Measurements from ENCODE around the gene GLDN.
A peak's percentile ranks its signal among the peaks of the same experiment; 100 is the strongest.

Gene GLDN

GRCh38 chr15:51401051-51401780, 59.8 kb downstream of the GLDN start:
- Histone ChIP-seq H3K79me2 (no peaks in the 10 kb centered on the region), H3K4me3 (ENCODE audit: low read depth, low read length) (no peak overlapping the region)

DNA sequence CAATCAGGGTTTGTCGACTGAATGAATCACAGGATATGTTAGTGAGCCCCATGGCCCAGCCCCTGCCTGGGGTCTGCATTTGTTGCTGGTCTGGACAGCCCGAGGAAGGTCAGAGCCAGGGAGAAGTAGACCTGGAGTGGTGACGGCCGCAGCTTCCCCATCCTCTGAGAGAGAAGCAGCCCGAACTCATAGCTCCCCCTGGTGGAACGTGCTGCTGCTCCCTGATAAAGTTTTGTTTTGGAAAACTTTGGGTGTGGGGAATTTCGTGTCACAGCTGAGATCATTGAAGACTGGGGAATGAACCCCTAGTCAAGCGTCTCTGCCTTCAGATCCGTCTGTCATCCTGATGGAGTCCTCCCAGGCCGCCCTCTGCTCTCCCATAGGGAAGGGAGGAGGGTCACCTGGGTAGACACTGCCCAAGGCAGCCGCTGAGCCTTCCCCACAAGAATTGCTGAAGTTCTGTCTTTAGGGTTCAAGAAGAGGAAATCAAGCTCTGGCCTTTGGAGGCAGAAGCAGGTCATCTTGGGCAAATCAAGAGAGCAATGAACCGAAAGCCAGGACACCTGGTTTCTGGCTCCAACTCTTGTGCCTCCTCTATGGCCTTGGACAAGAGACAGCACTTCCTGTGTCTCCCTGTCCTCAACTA, 60.5 kb downstream of the GLDN start:
- no peak overlapping the region for H2AFZ ChIP-seq
- no peaks in the 10 kb centered on the region for H3K9me3 ChIP-seq (ENCODE audit: control insufficient read depth, low read length)
- H3K4me2 ChIP-seq (ENCODE audit: low read length), result no peak overlapping the region
- no peaks in the 10 kb centered on the region for H3K27me3 ChIP-seq (ENCODE audit: control insufficient read depth, insufficient read depth, low read length)
- TF ChIP-seq, protein P1, sequence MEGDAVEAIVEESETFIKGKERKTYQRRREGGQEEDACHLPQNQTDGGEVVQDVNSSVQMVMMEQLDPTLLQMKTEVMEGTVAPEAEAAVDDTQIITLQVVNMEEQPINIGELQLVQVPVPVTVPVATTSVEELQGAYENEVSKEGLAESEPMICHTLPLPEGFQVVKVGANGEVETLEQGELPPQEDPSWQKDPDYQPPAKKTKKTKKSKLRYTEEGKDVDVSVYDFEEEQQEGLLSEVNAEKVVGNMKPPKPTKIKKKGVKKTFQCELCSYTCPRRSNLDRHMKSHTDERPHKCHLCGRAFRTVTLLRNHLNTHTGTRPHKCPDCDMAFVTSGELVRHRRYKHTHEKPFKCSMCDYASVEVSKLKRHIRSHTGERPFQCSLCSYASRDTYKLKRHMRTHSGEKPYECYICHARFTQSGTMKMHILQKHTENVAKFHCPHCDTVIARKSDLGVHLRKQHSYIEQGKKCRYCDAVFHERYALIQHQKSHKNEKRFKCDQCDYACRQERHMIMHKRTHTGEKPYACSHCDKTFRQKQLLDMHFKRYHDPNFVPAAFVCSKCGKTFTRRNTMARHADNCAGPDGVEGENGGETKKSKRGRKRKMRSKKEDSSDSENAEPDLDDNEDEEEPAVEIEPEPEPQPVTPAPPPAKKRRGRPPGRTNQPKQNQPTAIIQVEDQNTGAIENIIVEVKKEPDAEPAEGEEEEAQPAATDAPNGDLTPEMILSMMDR (IDR thresholded peaks at IDR 0.05), result peak; percentile 16
- H3K9ac ChIP-seq, result no peak overlapping the region
- H3K4me3 ChIP-seq (ENCODE audit: low read depth, low read length), result no peak overlapping the region
- no peaks in the 10 kb centered on the region for H3K79me2 ChIP-seq
- H3K27ac ChIP-seq, result no peak overlapping the region
- H3K36me3 ChIP-seq (ENCODE audit: control insufficient read depth, insufficient read depth, low read length), result no peaks in the 10 kb centered on the region
- H3K4me1 ChIP-seq, result no peaks in the 10 kb centered on the region

More at GRCh38 chr15:51401051-51401780, 59.8 kb downstream of the GLDN start:
- Histone ChIP-seq H2AFZ (no peak overlapping the region), H3K36me3 (ENCODE audit: control insufficient read depth, insufficient read depth, low read length) (no peaks in the 10 kb centered on the region), H3K9ac (no peak overlapping the region), H3K9me3 (ENCODE audit: control insufficient read depth, low read length) (no peaks in the 10 kb centered on the region), H3K4me1 (no peaks in the 10 kb centered on the region), H3K4me2 (ENCODE audit: low read length) (no peak overlapping the region), H3K27me3 (ENCODE audit: control insufficient read depth, insufficient read depth, low read length) (no peaks in the 10 kb centered on the region), H3K27ac (no peak overlapping the region)
- TF ChIP-seq, protein P1 (IDR thresholded peaks at IDR 0.05), result no peak

DNA sequence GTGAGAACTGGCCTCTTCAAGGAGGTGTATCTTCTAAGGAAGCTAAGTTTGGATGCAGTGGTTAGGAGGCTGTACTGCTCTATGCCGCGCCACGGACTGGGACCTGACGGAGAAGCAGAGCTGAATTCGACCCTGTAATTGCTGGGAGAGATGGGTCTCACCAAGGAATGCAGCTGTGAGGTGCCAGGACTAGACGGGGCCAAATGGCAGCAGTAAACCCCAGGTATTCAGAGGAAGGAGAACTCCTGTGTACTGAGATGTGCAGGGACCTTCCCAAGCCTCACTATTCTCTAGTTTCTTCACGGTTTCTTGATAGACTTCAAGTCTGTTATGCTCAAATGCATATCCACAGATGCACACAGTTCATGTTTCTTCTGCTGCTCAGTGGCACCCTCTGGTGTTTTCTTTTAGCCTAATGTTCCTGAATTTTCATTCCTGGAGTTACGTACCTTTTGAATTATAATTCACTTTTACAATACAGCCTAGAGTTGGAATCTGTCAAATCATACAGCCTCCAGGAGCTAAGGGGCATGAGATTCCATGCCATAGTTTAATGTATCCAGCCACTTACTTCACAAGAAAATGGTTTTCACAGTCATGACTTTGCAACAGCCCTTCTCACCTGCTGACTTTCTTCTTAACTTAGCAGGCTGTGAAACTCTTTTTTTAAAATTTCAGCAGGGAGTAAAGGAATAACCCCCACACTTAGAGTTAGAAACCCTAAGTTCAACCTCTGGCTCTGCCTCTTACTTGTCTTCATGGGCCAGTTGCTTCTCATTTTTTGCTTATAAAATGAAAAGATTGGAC, 61.8 kb downstream of the GLDN start:
- H3K27me3 ChIP-seq (ENCODE audit: control insufficient read depth, insufficient read depth, low read length), result no peaks in the 10 kb centered on the region
- no peak overlapping the region for H3K9ac ChIP-seq
- TF ChIP-seq, protein P1 (IDR thresholded peaks at IDR 0.05), result peak; percentile 44
- H2AFZ ChIP-seq, result no peak overlapping the region
- H3K36me3 ChIP-seq (ENCODE audit: control insufficient read depth, insufficient read depth, low read length), result no peaks in the 10 kb centered on the region
- no peaks in the 10 kb centered on the region for H3K9me3 ChIP-seq (ENCODE audit: control insufficient read depth, low read length)
- no peak overlapping the region for H3K4me2 ChIP-seq (ENCODE audit: low read length)
- no peak overlapping the region for H3K4me3 ChIP-seq (ENCODE audit: low read depth, low read length)
- no peaks in the 10 kb centered on the region for H3K4me1 ChIP-seq
- no peaks in the 10 kb centered on the region for H3K79me2 ChIP-seq
- no peak overlapping the region for H3K27ac ChIP-seq

DNA sequence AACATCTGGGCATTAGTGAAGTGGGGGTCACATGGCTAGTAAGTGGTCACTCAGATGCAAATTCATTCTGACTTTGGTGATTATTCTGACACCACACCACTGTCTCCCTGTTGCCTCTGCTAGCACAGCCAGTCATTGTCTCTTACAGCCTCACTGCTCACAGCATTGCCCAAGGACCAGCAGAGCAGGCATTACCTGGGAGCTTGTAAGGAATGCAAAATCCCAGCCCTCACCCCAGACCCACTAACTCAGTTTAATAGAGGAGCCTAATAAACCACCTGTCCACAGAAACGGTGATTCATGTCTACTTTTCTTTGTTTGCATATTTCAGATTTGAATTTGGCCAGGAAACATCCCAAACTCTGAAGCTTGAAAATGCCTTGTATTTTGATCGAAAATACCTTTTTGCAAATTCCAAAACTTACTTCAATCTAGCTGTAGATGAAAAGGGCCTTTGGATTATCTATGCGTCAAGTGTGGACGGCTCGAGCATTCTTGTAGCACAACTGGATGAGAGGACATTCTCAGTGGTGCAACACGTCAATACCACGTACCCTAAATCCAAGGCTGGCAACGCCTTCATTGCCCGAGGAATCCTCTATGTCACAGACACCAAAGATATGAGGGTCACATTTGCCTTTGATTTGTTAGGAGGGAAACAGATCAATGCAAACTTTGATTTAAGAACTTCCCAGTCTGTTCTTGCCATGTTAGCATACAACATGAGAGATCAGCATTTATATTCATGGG, 62.7 kb downstream of the GLDN start:
- Histone ChIP-seq H3K9me3 (ENCODE audit: control insufficient read depth, low read length) (no peaks in the 10 kb centered on the region), H3K4me1 (no peaks in the 10 kb centered on the region), H3K27me3 (ENCODE audit: control insufficient read depth, insufficient read depth, low read length) (no peaks in the 10 kb centered on the region), H2AFZ (no peak overlapping the region), H3K79me2 (no peaks in the 10 kb centered on the region), H3K27ac (no peak overlapping the region), H3K4me2 (ENCODE audit: low read length) (no peak overlapping the region), H3K36me3 (ENCODE audit: control insufficient read depth, insufficient read depth, low read length) (no peaks in the 10 kb centered on the region), H3K9ac (no peak overlapping the region), H3K4me3 (ENCODE audit: low read depth, low read length) (no peak overlapping the region)
- TF ChIP-seq, protein P1 (IDR thresholded peaks at IDR 0.05), result no peak

All from parathyroid adenoma (tissue), 2 donors.